Common myeloid progenitor, CD34-positive (primary cell): ENCODE measurements around the gene ATG13.

Experiments used
- CTCF ChIA-PET: fragments of 350-600 bp; sonication (Branson Sonifier 250); formaldehyde crosslinking; loops from one replicate; lab custom pipeline; 2021; ENCODE audit warnings: antibody characterized with exemption; lab: Charles Lee
- POLR2A ChIA-PET: fragments of 350-600 bp; sonication (Branson Sonifier 250); formaldehyde crosslinking; loops from one replicate; lab custom pipeline; 2021; ENCODE audit warnings: antibody characterized with exemption; lab: Charles Lee
- DNase-seq, 3 donors: peaks; one replicate each; pipeline versions ENCODE4 v3.0.0 to v3.0.0-alpha.2; 2013
- H3K27ac ChIP-seq, 2 experiments: 1 replicate in 1 of 2; 2 replicates in 1 of 2; pipeline ENCODE4 v1.7.0; 2013; ENCODE audit warnings: inconsistent platforms in 2 of 2, low read length in 2 of 2, mild to moderate bottlenecking in 2 of 2, low read depth in 1 of 2, moderate library complexity in 1 of 2; ENCODE audit not compliant: severe bottlenecking in 2 of 2, insufficient read depth in 1 of 2, poor library complexity in 1 of 2
- H3K27me3 ChIP-seq, 5 experiments: replicated peaks in 2 of 5; 1 replicate in 3 of 5; 2 replicates in 2 of 5; pipeline versions ENCODE4 v1.6.1 to v1.7.0; 2013; ENCODE audit warnings: low read length in 4 of 5, mild to moderate bottlenecking in 2 of 5, moderate library complexity in 2 of 5, inconsistent platforms in 1 of 5; ENCODE audit not compliant: insufficient read depth in 5 of 5, control insufficient read depth in 4 of 5
- H3K36me3 ChIP-seq, 4 experiments: 1 replicate in 2 of 4; 2 replicates in 2 of 4; pipeline versions ENCODE4 v1.6.1 to v1.7.0; 2013; ENCODE audit warnings: low read length in 3 of 4, control low read depth in 1 of 4, mild to moderate bottlenecking in 1 of 4; ENCODE audit not compliant: control insufficient read depth in 4 of 4, insufficient read depth in 4 of 4
- H3K4me1 ChIP-seq, 4 experiments: 1 replicate in 3 of 4; 2 replicates in 1 of 4; pipeline versions ENCODE4 v1.6.1 to v1.7.1; 2013; ENCODE audit warnings: low read length in 3 of 4, mild to moderate bottlenecking in 3 of 4, control low read depth in 1 of 4, inconsistent platforms in 1 of 4, moderate library complexity in 1 of 4; ENCODE audit not compliant: control insufficient read depth in 4 of 4, insufficient read depth in 4 of 4; ENCODE audit errors: control extremely low read depth in 1 of 4
- H3K4me3 ChIP-seq, 7 experiments: 1 replicate in 4 of 7; 2 replicates in 3 of 7; pipeline versions ENCODE4 v1.5.1 to v1.7.0; 2013; ENCODE audit warnings: mild to moderate bottlenecking in 7 of 7, low read length in 6 of 7, moderate library complexity in 6 of 7, inconsistent platforms in 2 of 7, low read depth in 2 of 7, control low read depth in 1 of 7; ENCODE audit not compliant: insufficient read depth in 4 of 7, control insufficient read depth in 1 of 7; ENCODE audit errors: extremely low read depth in 1 of 7
- H3K9me3 ChIP-seq, 5 experiments: 1 replicate in 4 of 5; 2 replicates in 1 of 5; pipeline versions ENCODE4 v1.6.1 to v1.7.1; 2013; ENCODE audit warnings: low read length in 4 of 5, mild to moderate bottlenecking in 2 of 5, inconsistent platforms in 1 of 5, low read depth in 1 of 5, moderate library complexity in 1 of 5; ENCODE audit not compliant: control insufficient read depth in 4 of 5, insufficient read depth in 2 of 5; ENCODE audit errors: control extremely low read depth in 1 of 5
- WGBS: methylation state at CpG from one replicate; pipeline ENCODE4 v1.1.5; 2013; ENCODE audit not compliant: insufficient coverage; 5-methylcytosine and 5-hydroxymethylcytosine counted together

Gene ATG13

GRCh38 chr11:46616551-46617133 lies 711 bp upstream of the ATG13 start:
- CTCF ChIA-PET: interaction anchor here (0.7 to 2.9 kb wide), 14 partner anchors 9 to 265 kb away, joined by 3 to 13 read pairs (median 4); partner anchors contain the start of gene AMBRA1
- H3K36me3 ChIP-seq: peaks cover 0 to 12% (median 4%) of the 10 kb centered on the region in 4 experiments
- no peaks in the 10 kb centered on the region for H3K27me3 ChIP-seq
- peak overlapping the region; percentile 93 to 100 (median 98) for H3K4me3 ChIP-seq
- 0% methylated on average over 12 of the region's 15 CpGs for WGBS
- peak overlapping the region; percentile 100 for H3K27ac ChIP-seq
- H3K4me1 ChIP-seq: peaks cover 10 to 18% (median 14%) of the 10 kb centered on the region in 4 experiments
- POLR2A ChIA-PET: interaction anchor here (0.6 to 1.3 kb wide), 3 partner anchors 21 to 23 kb away, joined by 3 read pairs; partner anchors contain the start of gene AMBRA1
- DNase-seq: peak in 1 of 3 donors; percentile 36
- H3K9me3 ChIP-seq: no peaks in the 10 kb centered on the region

GRCh38 chr11:46617972-46618314 lies 590 bp downstream of the ATG13 start:
- H3K9me3 ChIP-seq: no peaks in the 10 kb centered on the region
- peak overlapping the region; percentile 93 to 100 (median 98) for H3K4me3 ChIP-seq
- peak overlapping the region; percentile 100 for H3K27ac ChIP-seq
- peaks cover 2 to 13% (median 7%) of the 10 kb centered on the region in 4 experiments for H3K36me3 ChIP-seq
- H3K27me3 ChIP-seq: no peaks in the 10 kb centered on the region
- H3K4me1 ChIP-seq: peaks cover 10 to 18% (median 14%) of the 10 kb centered on the region in 4 experiments
- ChIA-PET POLR2A (interaction anchor here (0.6 to 1.9 kb wide), 4 partner anchors 14 to 631 kb away, joined by 3 to 6 read pairs (median 4); partner anchors contain the start of gene AMBRA1), CTCF (interaction anchor here (0.6 to 2.9 kb wide), 31 partner anchors 9 to 490 kb away, joined by 3 to 13 read pairs (median 4); partner anchors contain the start of gene AMBRA1)
- WGBS: 13% methylated on average over 5 of the region's 9 CpGs
- no peak for DNase-seq

- 95% methylated on average over 5 of the region's 6 CpGs for WGBS
- Histone ChIP-seq H3K27ac (peak overlapping the region in 1 of 2 experiments; percentile 100), H3K27me3 (no peaks in the 10 kb centered on the region), H3K4me3 (peak overlapping the region in 3 of 7 experiments; percentile 96 to 98 (median 98)), H3K4me1 (peaks cover 10 to 18% (median 14%) of the 10 kb centered on the region in 4 experiments), H3K36me3 (peaks cover 2 to 16% (median 9%) of the 10 kb centered on the region in 4 experiments), H3K9me3 (no peaks in the 10 kb centered on the region)
- no peak for DNase-seq
- POLR2A ChIA-PET: interaction anchor here (0.6 to 1.9 kb wide), 2 partner anchors 13 to 187 kb away, joined by 3 to 6 read pairs; no protein-coding TSS in a partner anchor
- CTCF ChIA-PET: interaction anchor here (0.6 to 2.9 kb wide), 25 partner anchors 8 to 258 kb away, joined by 3 to 13 read pairs (median 4); partner anchors contain the start of gene AMBRA1
Observed at GRCh38 chr11:46618837-46619236, 1.5 kb downstream of the ATG13 start.

GRCh38 chr11:46625406-46625805 lies 8.1 kb downstream of the ATG13 start:
- ChIA-PET CTCF (interaction anchor here (0.6 to 1.7 kb wide), 3 partner anchors 11 to 38 kb away, joined by 3 read pairs; no protein-coding TSS in a partner anchor), POLR2A (no interaction called here)

DNA sequence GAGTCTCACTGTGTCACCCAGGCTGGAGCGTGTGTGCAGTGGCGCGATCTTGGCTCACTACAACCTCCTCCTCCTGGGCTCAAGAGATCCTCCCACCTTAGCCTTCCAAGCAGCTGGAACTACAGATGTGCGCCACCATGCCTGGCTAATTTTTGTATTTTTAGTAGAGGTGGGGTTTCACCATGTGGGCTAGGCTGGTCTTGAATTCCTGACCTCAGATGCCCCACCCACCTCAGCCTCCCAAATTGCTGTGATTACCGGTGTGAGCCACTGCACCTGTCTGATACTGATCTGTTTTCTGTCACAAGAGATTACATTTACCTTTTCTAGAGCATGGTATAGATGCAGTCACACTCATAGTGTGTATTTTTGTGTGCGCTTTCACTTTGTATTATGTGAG lies 11.6 kb downstream of the ATG13 start:
- H3K4me1 ChIP-seq: no peaks in the 10 kb centered on the region
- H3K36me3 ChIP-seq: peaks cover 11 to 49% (median 29%) of the 10 kb centered on the region in 4 experiments
- H3K9me3 ChIP-seq: no peaks in the 10 kb centered on the region
- H3K4me3 ChIP-seq: no peak overlapping the region
- DNase-seq: no peak
- ChIA-PET POLR2A (no interaction called here), CTCF (no interaction called here)
- peak overlapping the region in 1 of 2 experiments; percentile 34 for H3K27ac ChIP-seq
- 95% methylated on average over 3 of the region's 6 CpGs for WGBS
- no peaks in the 10 kb centered on the region for H3K27me3 ChIP-seq

More at GRCh38 chr11:46625406-46625805, 8.1 kb downstream of the ATG13 start:
- no peak for DNase-seq
- WGBS: 100% methylated on average over 3 of the region's 3 CpGs
- no peaks in the 10 kb centered on the region for H3K27me3 ChIP-seq
- H3K4me3 ChIP-seq: no peak overlapping the region
- H3K36me3 ChIP-seq: peaks cover 9 to 55% (median 23%) of the 10 kb centered on the region in 4 experiments
- H3K4me1 ChIP-seq: no peaks in the 10 kb centered on the region
- no peaks in the 10 kb centered on the region for H3K9me3 ChIP-seq
- H3K27ac ChIP-seq: no peak overlapping the region

- DNase-seq: no peak
Observed at GRCh38 chr11:46630237-46630636, 12.9 kb downstream of the ATG13 start.

More at GRCh38 chr11:46630237-46630636, 12.9 kb downstream of the ATG13 start:
- H3K4me3 ChIP-seq: no peak overlapping the region
- CTCF ChIA-PET: interaction anchor here (0.6 to 1.7 kb wide), 5 partner anchors 12 to 501 kb away, joined by 3 to 4 read pairs (median 3); no protein-coding TSS in a partner anchor
- 100% methylated on average over 1 of the region's 1 CpG for WGBS
- peaks cover 4 to 37% (median 23%) of the 10 kb centered on the region in 4 experiments for H3K36me3 ChIP-seq
- no peak overlapping the region for H3K27ac ChIP-seq
- H3K27me3 ChIP-seq: no peaks in the 10 kb centered on the region
- no peaks in the 10 kb centered on the region for H3K9me3 ChIP-seq
- H3K4me1 ChIP-seq: no peaks in the 10 kb centered on the region
- POLR2A ChIA-PET: interaction anchor here (1.3 kb wide), 1 partner anchor 36 kb away, joined by 3 read pairs; the partner anchor contains the start of gene AMBRA1
